Measurements from ENCODE around the gene DDX46.

Gene DDX46

GRCh38 chr5:134794819-134795218 is 36.2 kb downstream of the DDX46 start:
- no peaks in the 10 kb centered on the region for H3K9me3 ChIP-seq (replicated peaks in 1 of 11)
- H4K20me1 ChIP-seq, result peaks cover 0 to 6% (median 0%) of the 10 kb centered on the region in 11 experiments; a peak in 3 of 22 replicates
- H3K4me2 ChIP-seq, result no peak overlapping the region
- H3K9ac ChIP-seq, result no peak overlapping the region
- H3K36me3 ChIP-seq, result peaks cover 100% of the 10 kb centered on the region in 11 experiments
- no peak for TF ChIP-seq Cebpa-rat (IDR thresholded peaks at IDR 0.05)
- H3K27me3 ChIP-seq, result no peaks in the 10 kb centered on the region
- no peaks in the 10 kb centered on the region for H3K4me1 ChIP-seq
- H3K27ac ChIP-seq, result no peak overlapping the region
- H3K4me3 ChIP-seq, result no peak overlapping the region

DNA sequence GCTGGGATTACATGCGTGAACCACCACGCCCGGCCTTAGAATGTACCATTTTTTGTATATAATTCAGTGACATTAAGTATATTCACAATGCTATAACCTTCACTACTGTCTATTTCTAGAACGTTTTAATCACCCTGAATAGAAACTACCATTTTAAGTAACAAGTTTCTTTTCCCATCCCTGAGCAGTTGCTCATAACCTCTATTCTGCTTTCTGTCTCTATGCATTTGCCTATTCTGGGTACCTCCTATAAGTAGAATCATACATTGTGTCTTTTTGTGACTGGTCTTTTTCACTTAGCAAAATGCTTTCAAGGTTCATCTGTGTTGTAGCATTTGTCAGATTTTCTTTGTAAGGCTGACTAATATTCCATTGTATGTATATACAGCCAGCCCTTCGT is 39.9 kb downstream of the DDX46 start:
- no peaks in the 10 kb centered on the region for H3K27me3 ChIP-seq
- peaks cover 0 to 12% (median 7%) of the 10 kb centered on the region in 11 experiments; a peak in 6 of 22 replicates for H4K20me1 ChIP-seq
- no peak overlapping the region for H3K9ac ChIP-seq
- no peak overlapping the region for H3K4me3 ChIP-seq
- H3K27ac ChIP-seq, result no peak overlapping the region
- no peak for TF ChIP-seq Cebpa-rat (IDR thresholded peaks at IDR 0.05)
- H3K36me3 ChIP-seq, result peaks cover 96 to 100% (median 100%) of the 10 kb centered on the region in 11 experiments
- H3K4me1 ChIP-seq, result no peaks in the 10 kb centered on the region
- H3K9me3 ChIP-seq (replicated peaks in 1 of 11), result no peaks in the 10 kb centered on the region
- no peak overlapping the region for H3K4me2 ChIP-seq

DNA sequence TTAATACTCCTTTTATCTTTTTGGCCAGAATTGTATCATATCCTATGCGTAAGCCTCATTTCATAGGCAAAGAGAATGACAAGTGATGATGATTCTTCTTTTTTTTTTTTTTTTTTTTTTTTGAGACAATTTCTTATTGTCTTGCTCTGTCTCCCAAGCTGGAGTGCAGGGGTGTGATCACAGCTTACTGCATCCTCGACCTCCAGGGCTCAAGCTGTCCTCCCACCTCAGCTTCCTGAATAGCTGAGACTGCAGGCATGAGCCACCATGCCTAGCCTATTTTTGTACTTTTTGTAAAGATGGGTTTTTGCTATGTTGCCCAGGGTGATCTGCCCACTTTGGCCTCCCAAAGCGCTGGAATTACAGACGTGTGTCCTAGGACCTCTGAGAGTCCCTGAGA is 45.2 kb downstream of the DDX46 start:
- Histone ChIP-seq H3K36me3 (peaks cover 77 to 97% (median 93%) of the 10 kb centered on the region in 11 experiments), H3K9me3 (replicated peaks in 1 of 11) (no peaks in the 10 kb centered on the region), H3K27ac (no peak overlapping the region), H3K27me3 (no peaks in the 10 kb centered on the region), H3K4me1 (peaks cover 0 to 21% (median 14%) of the 10 kb centered on the region in 10 experiments; a peak in 11 of 20 replicates), H3K4me2 (no peak overlapping the region), H3K4me3 (no peak overlapping the region), H4K20me1 (peaks cover 0 to 12% (median 5%) of the 10 kb centered on the region in 11 experiments; a peak in 7 of 22 replicates), H3K9ac (no peak overlapping the region)
- no peak for TF ChIP-seq Cebpa-rat (IDR thresholded peaks at IDR 0.05)

DNA sequence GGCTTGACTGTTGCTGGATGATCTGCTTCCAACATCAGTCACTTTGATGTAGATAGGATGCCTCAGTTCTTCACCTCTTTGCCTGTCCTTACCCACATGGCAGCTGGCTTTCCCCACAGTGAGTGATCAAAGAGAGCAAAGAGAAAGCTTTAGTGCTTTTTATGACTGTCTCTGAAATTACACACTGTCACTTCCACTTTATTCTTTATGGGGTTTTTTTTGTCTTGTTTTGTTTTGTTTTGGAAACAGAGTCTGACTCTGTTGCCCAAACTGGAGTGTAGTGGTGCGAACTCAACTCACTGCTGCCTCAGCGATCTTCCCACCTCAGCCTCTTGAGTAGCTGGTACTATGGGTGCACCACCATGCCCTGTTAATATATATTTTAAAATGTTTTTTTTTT is 54.8 kb downstream of the DDX46 start:
- H3K4me1 ChIP-seq, result peaks cover 20 to 31% (median 26%) of the 10 kb centered on the region in 10 experiments
- H4K20me1 ChIP-seq, result peaks cover 0 to 35% (median 11%) of the 10 kb centered on the region in 11 experiments; a peak in 13 of 22 replicates
- no peak for TF ChIP-seq Cebpa-rat (IDR thresholded peaks at IDR 0.05)
- H3K27ac ChIP-seq, result peak overlapping the region in 10 of 11 experiments; percentile 29 to 65 (median 50); a peak in 14 of 22 replicates
- no peaks in the 10 kb centered on the region for H3K9me3 ChIP-seq (replicated peaks in 1 of 11)
- peak overlapping the region; percentile 53 to 71 (median 68) for H3K4me2 ChIP-seq
- H3K36me3 ChIP-seq, result peaks cover 88 to 97% (median 94%) of the 10 kb centered on the region in 11 experiments
- H3K9ac ChIP-seq, result peak overlapping the region in 3 of 11 experiments; percentile 18 to 26 (median 19); a peak in 3 of 22 replicates
- 0 out of 20 replicates have a peak overlapping the region, but pooled peaks of 1 of the 10 experiments have one; percentile 14 for H3K4me3 ChIP-seq
- no peaks in the 10 kb centered on the region for H3K27me3 ChIP-seq

DNA sequence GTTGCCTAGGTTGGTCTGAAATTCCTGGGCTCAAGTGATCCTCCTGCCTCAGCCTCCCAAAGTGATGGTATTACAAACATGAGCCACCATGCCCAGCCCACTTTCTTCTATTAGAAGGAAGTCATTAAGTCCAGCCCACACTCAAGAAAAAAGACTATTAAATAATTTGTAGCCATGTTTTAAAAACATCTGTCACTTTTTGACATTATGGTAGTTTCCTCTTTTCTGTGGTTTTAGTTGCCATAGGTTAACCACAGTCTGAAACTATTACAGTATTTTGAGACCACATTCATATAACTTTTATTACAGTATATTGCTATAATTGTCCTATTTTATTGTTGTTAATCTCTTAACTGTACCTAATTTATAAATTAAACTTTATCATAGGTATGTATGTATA is 55.2 kb downstream of the DDX46 start:
- no peak for TF ChIP-seq Cebpa-rat (IDR thresholded peaks at IDR 0.05)
- Histone ChIP-seq H3K4me2 (peak overlapping the region; percentile 53 to 71 (median 68)), H3K27me3 (no peaks in the 10 kb centered on the region)

DNA sequence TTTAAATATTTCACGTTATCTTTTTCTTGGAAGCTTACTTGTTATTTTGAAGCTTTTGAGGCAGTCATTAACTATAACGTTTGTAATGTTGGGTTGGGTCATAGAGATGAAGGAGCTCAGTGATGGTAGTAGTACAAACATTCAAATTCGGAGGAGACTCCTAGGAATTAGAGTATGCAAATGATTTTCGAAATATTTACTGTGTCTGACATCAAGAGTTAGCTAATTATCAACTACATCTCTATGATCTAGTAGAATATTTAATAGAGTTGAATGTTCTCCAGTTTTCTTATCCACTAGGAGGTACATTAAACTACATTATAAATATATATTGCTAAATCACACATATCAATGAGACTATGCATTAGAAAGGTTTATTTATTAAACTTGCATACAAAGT is 58.4 kb downstream of the DDX46 start:
- no peaks in the 10 kb centered on the region for H3K27me3 ChIP-seq
- peaks cover 0 to 34% (median 11%) of the 10 kb centered on the region in 11 experiments; a peak in 13 of 22 replicates for H4K20me1 ChIP-seq
- H3K9me3 ChIP-seq (replicated peaks in 1 of 11), result no peaks in the 10 kb centered on the region
- H3K4me3 ChIP-seq, result no peak overlapping the region
- no peak overlapping the region for H3K27ac ChIP-seq
- no peak overlapping the region for H3K4me2 ChIP-seq
- no peak for TF ChIP-seq Cebpa-rat (IDR thresholded peaks at IDR 0.05)
- peaks cover 18 to 27% (median 25%) of the 10 kb centered on the region in 10 experiments for H3K4me1 ChIP-seq
- H3K36me3 ChIP-seq, result peaks cover 87 to 96% (median 93%) of the 10 kb centered on the region in 11 experiments
- no peak overlapping the region for H3K9ac ChIP-seq

More for the DNA sequence above, 55.2 kb downstream of the DDX46 start:
- H3K9ac ChIP-seq, result peak overlapping the region in 3 of 11 experiments; percentile 18 to 26 (median 19); a peak in 2 of 22 replicates
- H4K20me1 ChIP-seq, result peaks cover 0 to 35% (median 11%) of the 10 kb centered on the region in 11 experiments; a peak in 13 of 22 replicates
- H3K27ac ChIP-seq, result peak overlapping the region in 10 of 11 experiments; percentile 29 to 65 (median 50); a peak in 14 of 22 replicates
- H3K4me1 ChIP-seq, result peaks cover 20 to 31% (median 26%) of the 10 kb centered on the region in 10 experiments
- peaks cover 89 to 97% (median 95%) of the 10 kb centered on the region in 11 experiments for H3K36me3 ChIP-seq
- no peaks in the 10 kb centered on the region for H3K9me3 ChIP-seq (replicated peaks in 1 of 11)
- H3K4me3 ChIP-seq, result no peak overlapping the region

GRCh38 chr5:134818776-134819175 is 60.2 kb downstream of the DDX46 start:
- H3K9ac ChIP-seq, result no peak overlapping the region
- no peak overlapping the region for H3K27ac ChIP-seq
- H3K27me3 ChIP-seq, result no peaks in the 10 kb centered on the region
- H4K20me1 ChIP-seq, result peaks cover 0 to 23% (median 4%) of the 10 kb centered on the region in 11 experiments; a peak in 9 of 22 replicates
- TF ChIP-seq Cebpa-rat (IDR thresholded peaks at IDR 0.05), result no peak
- H3K36me3 ChIP-seq, result peaks cover 92 to 97% (median 95%) of the 10 kb centered on the region in 11 experiments
- H3K4me1 ChIP-seq, result peaks cover 1 to 16% (median 8%) of the 10 kb centered on the region in 10 experiments
- no peaks in the 10 kb centered on the region for H3K9me3 ChIP-seq (replicated peaks in 1 of 11)
- no peak overlapping the region for H3K4me2 ChIP-seq
- no peak overlapping the region for H3K4me3 ChIP-seq

GRCh38 chr5:134819407-134819963 is 60.9 kb downstream of the DDX46 start:
- Histone ChIP-seq H3K4me3 (no peak overlapping the region), H3K27ac (no peak overlapping the region), H3K9ac (no peak overlapping the region), H3K4me1 (peaks cover under 1 to 15% (median 6%) of the 10 kb centered on the region in 10 experiments; a peak in 17 of 20 replicates), H3K9me3 (replicated peaks in 1 of 11) (no peaks in the 10 kb centered on the region), H3K27me3 (no peaks in the 10 kb centered on the region), H3K4me2 (no peak overlapping the region), H3K36me3 (peaks cover 96 to 100% (median 98%) of the 10 kb centered on the region in 11 experiments), H4K20me1 (peaks cover 0 to 16% (median 3%) of the 10 kb centered on the region in 11 experiments; a peak in 8 of 22 replicates)
- no peak for TF ChIP-seq Cebpa-rat (IDR thresholded peaks at IDR 0.05)

GRCh38 chr5:134821841-134822240 is 63.3 kb downstream of the DDX46 start:
- H4K20me1 ChIP-seq, result no peaks in the 10 kb centered on the region
- no peaks in the 10 kb centered on the region for H3K9me3 ChIP-seq (replicated peaks in 1 of 11)
- H3K4me3 ChIP-seq, result no peak overlapping the region
- no peak overlapping the region for H3K9ac ChIP-seq
- no peak overlapping the region for H3K27ac ChIP-seq
- H3K4me1 ChIP-seq, result peaks cover 14 to 39% (median 23%) of the 10 kb centered on the region in 10 experiments
- no peaks in the 10 kb centered on the region for H3K27me3 ChIP-seq
- TF ChIP-seq Cebpa-rat (IDR thresholded peaks at IDR 0.05), result no peak
- H3K36me3 ChIP-seq, result peaks cover 76 to 100% (median 91%) of the 10 kb centered on the region in 11 experiments
- no peak overlapping the region for H3K4me2 ChIP-seq

Data from BLaER1 treated with 17β-estradiol and CSF1 and Interleukin-3, amounts not matched to agents 10 nM and 100 nM (cell line).